HEK293 (cell line): ENCODE measurements around the gene ZNF45.

Source experiments
- CTCF ChIA-PET: fragments of 350-600 bp; formaldehyde crosslinking; extraction: SDS; loops from one replicate; lab custom pipeline; 2021; ENCODE audit warnings: antibody characterized with exemption; lab: Yijun Ruan, JAX
- POLR2A ChIA-PET: fragments of 300-600 bp; formaldehyde crosslinking; extraction: SDS; loops from one replicate; lab custom pipeline; 2020; ENCODE audit warnings: antibody characterized with exemption, inconsistent platforms; lab: Yijun Ruan, JAX
- H3K27ac ChIP-seq: fragments of 200-500 bp; sonication (Bioruptor generic); 2 replicates; pipeline ENCODE4 v1.5.1; 2014; ENCODE audit warnings: low read depth, low read length, control low read depth, inconsistent platforms; ENCODE audit errors: extremely low read depth
- H3K36me3 ChIP-seq, 2 experiments: fragments of 200-500 bp in 1 of 2; sonication (Bioruptor generic) in 1 of 2; 1 replicate in 1 of 2; 2 replicates in 1 of 2; pipeline ENCODE4 v1.5.1; 2014 to 2017; ENCODE audit warnings: inconsistent platforms in 2 of 2, low read length in 2 of 2; ENCODE audit not compliant: control insufficient read depth in 2 of 2, insufficient read depth in 1 of 2
- H3K4me1 ChIP-seq: fragments of 200-500 bp; sonication (Bioruptor generic); 2 replicates; pipeline ENCODE4 v1.5.1; 2014; ENCODE audit warnings: mild to moderate bottlenecking, low read length, inconsistent platforms; ENCODE audit not compliant: control insufficient read depth, insufficient read depth
- H3K4me3 ChIP-seq: 2 replicates; pipeline ENCODE4 v1.5.1; 2011; ENCODE audit warnings: low read depth, mild to moderate bottlenecking, control low read depth, low read length, moderate library complexity
- H3K9me3 ChIP-seq: fragments of 200-500 bp; sonication (Bioruptor generic); 2 replicates; pipeline ENCODE4 v1.5.1; 2014; ENCODE audit warnings: low read depth, low read length, inconsistent platforms; ENCODE audit not compliant: control insufficient read depth, insufficient read depth
- BCL11B ChIP-seq: fragments of 450-650 bp; formaldehyde crosslinking; IDR thresholded peaks from 2 replicates; pipeline ENCODE4 v1.5.1; 2016; ENCODE audit warnings: low read depth, missing biosample characterization, missing genetic modification characterization
- GLI4 ChIP-seq: fragments of 450-650 bp; formaldehyde crosslinking; IDR thresholded peaks from 2 replicates; pipeline ENCODE4 v1.5.1; 2016; ENCODE audit warnings: missing biosample characterization, missing genetic modification characterization
- HOXA7 ChIP-seq: sonication (generic); formaldehyde crosslinking; IDR thresholded peaks from 2 replicates; pipeline ENCODE4 v1.8.1; 2022; ENCODE audit warnings: missing genetic modification reagents, borderline replicate concordance
- HOXD13 ChIP-seq: sonication (generic); formaldehyde crosslinking; IDR thresholded peaks from 2 replicates; pipeline ENCODE4 v1.8.0; 2022; ENCODE audit warnings: missing genetic modification reagents, borderline replicate concordance
- SETDB1 ChIP-seq: IDR thresholded peaks from one replicate; pipeline ENCODE4 v1.6.1; 2017; ENCODE audit warnings: mild to moderate bottlenecking, low read length, moderate library complexity, mixed read lengths; ENCODE audit not compliant: insufficient read length
- ZBTB8A ChIP-seq: fragments of 450-650 bp; formaldehyde crosslinking; IDR thresholded peaks from 2 replicates; pipeline ENCODE4 v1.5.1; 2016; ENCODE audit warnings: missing biosample characterization, missing genetic modification characterization
- ZFP69B ChIP-seq: fragments of 450-650 bp; formaldehyde crosslinking; IDR thresholded peaks from 2 replicates; pipeline ENCODE4 v1.5.1; 2016; ENCODE audit warnings: missing biosample characterization, missing genetic modification characterization
- ZIC2 ChIP-seq: fragments of 450-650 bp; formaldehyde crosslinking; IDR thresholded peaks from 2 replicates; pipeline ENCODE4 v1.5.1; 2016; ENCODE audit warnings: missing biosample characterization, missing genetic modification characterization
- ZNF202 ChIP-seq: fragments of 450-650 bp; formaldehyde crosslinking; IDR thresholded peaks from 2 replicates; pipeline ENCODE4 v1.5.1; 2016; ENCODE audit warnings: missing biosample characterization, missing genetic modification characterization, borderline replicate concordance
- ZNF311 ChIP-seq: fragments of 450-650 bp; formaldehyde crosslinking; IDR thresholded peaks from 2 replicates; pipeline ENCODE4 v1.5.1; 2017; ENCODE audit warnings: missing biosample characterization, missing genetic modification characterization, borderline replicate concordance
- ZNF416 ChIP-seq: fragments of 450-650 bp; formaldehyde crosslinking; IDR thresholded peaks from 2 replicates; pipeline ENCODE4 v1.5.1; 2016; ENCODE audit warnings: missing biosample characterization, missing genetic modification characterization
- ZNF529 ChIP-seq: fragments of 450-650 bp; formaldehyde crosslinking; IDR thresholded peaks from 2 replicates; pipeline ENCODE4 v1.5.1; 2017; ENCODE audit warnings: missing genetic modification characterization, missing biosample characterization; ENCODE audit not compliant: insufficient replicate concordance
- ZNF626 ChIP-seq: fragments of 450-650 bp; sonication (Bioruptor Pico); formaldehyde crosslinking; IDR thresholded peaks from 2 replicates; pipeline ENCODE4 v1.5.1; 2018; ENCODE audit warnings: missing biosample characterization, missing genetic modification characterization, inconsistent platforms
- ZNF654 ChIP-seq: fragments of 450-650 bp; formaldehyde crosslinking; IDR thresholded peaks from 2 replicates; pipeline ENCODE4 v1.5.1; 2016; ENCODE audit warnings: low read depth, missing biosample characterization, missing genetic modification characterization
- ZNF677 ChIP-seq: fragments of 450-650 bp; IDR thresholded peaks from 2 replicates; pipeline ENCODE4 v1.5.0; 2018; ENCODE audit warnings: missing biosample characterization, mild to moderate bottlenecking, missing genetic modification characterization, moderate library complexity
- ZNF701 ChIP-seq: fragments of 450-650 bp; formaldehyde crosslinking; IDR thresholded peaks from 2 replicates; pipeline ENCODE4 v1.5.1; 2016; ENCODE audit warnings: missing biosample characterization, missing genetic modification characterization
- ZNF837 ChIP-seq: fragments of 450-650 bp; formaldehyde crosslinking; IDR thresholded peaks from 2 replicates; pipeline ENCODE4 v1.5.1; 2016; ENCODE audit warnings: missing biosample characterization, missing genetic modification characterization
- TF ChIP-seq, protein P1 (sequence below): fragments of 450-650 bp; formaldehyde crosslinking; IDR thresholded peaks from 2 replicates; pipeline ENCODE4 v1.5.1; 2016; ENCODE audit warnings: missing biosample characterization, missing genetic modification characterization
- TF ChIP-seq, protein P2 (sequence below): fragments of 450-650 bp; formaldehyde crosslinking; conservative IDR thresholded peaks from 2 replicates; pipeline ENCODE4 v1.5.1; 2016; ENCODE audit warnings: low read depth, missing biosample characterization, missing genetic modification characterization
- TF ChIP-seq, protein P3 (sequence below): fragments of 450-650 bp; formaldehyde crosslinking; IDR thresholded peaks from 2 replicates; pipeline ENCODE4 v1.5.1; 2016; ENCODE audit warnings: missing biosample characterization, missing genetic modification characterization
- TF ChIP-seq, protein P4 (sequence below): fragments of 450-650 bp; formaldehyde crosslinking; IDR thresholded peaks from 2 replicates; pipeline ENCODE4 v1.5.0; 2017; ENCODE audit warnings: missing biosample characterization, missing genetic modification characterization, borderline replicate concordance
- TF ChIP-seq, protein P5 (sequence below): fragments of 450-650 bp; formaldehyde crosslinking; IDR thresholded peaks from 2 replicates; pipeline ENCODE4 v1.5.1; 2016; ENCODE audit warnings: missing biosample characterization, missing genetic modification characterization

ZNF45 gene

DNA sequence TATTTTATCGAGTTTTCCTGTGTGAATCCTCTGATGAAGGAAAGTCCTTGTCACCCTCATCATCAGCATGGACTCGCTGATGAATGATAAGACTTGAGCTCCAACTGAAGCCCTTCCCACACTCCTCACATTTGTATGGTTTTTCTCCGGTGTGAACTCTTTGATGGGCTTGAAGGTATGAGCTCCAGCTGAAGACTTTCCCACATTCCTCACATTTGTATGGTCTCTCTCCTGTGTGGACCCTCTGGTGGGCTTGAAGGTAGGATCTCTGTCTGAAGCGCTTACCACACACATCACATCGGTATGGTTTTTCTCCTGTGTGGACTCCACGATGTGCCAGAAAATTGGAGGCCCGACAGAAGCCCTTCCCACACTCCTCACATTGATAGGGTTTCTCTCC lies 21.7 kb downstream of the ZNF45 start:
- TF ChIP-seq ZNF626 (tag by site-specific recombination) (no peak), ZIC2 (tag by site-specific recombination) (no peak), SETDB1 (peak; percentile 90), ZNF654 (tag by site-specific recombination) (no peak), ZNF416 (no peak), GLI4 (tag by site-specific recombination) (no peak), HOXA7 (CRISPR knock-in tag) (no peak), BCL11B (tag by site-specific recombination) (no peak), ZNF677 (tag by site-specific recombination) (no peak), ZNF701 (no peak), ZFP69B (no peak), ZNF311 (tag by site-specific recombination) (0 out of 2 replicates have a peak, but pooled peaks have one; percentile 15), ZNF837 (tag by site-specific recombination) (no peak), ZNF529 (tag by site-specific recombination) (peak; percentile 21), HOXD13 (CRISPR knock-in tag) (no peak), ZNF202 (tag by site-specific recombination) (no peak), ZBTB8A (tag by site-specific recombination) (no peak)
- TF ChIP-seq, protein P1, sequence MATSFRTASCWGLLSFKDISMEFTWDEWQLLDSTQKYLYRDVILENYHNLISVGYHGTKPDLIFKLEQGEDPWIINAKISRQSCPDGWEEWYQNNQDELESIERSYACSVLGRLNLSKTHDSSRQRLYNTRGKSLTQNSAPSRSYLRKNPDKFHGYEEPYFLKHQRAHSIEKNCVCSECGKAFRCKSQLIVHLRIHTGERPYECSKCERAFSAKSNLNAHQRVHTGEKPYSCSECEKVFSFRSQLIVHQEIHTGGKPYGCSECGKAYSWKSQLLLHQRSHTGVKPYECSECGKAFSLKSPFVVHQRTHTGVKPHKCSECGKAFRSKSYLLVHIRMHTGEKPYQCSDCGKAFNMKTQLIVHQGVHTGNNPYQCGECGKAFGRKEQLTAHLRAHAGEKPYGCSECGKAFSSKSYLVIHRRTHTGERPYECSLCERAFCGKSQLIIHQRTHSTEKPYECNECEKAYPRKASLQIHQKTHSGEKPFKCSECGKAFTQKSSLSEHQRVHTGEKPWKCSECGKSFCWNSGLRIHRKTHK (tag by site-specific recombination) = no peak
- TF ChIP-seq, protein P2, sequence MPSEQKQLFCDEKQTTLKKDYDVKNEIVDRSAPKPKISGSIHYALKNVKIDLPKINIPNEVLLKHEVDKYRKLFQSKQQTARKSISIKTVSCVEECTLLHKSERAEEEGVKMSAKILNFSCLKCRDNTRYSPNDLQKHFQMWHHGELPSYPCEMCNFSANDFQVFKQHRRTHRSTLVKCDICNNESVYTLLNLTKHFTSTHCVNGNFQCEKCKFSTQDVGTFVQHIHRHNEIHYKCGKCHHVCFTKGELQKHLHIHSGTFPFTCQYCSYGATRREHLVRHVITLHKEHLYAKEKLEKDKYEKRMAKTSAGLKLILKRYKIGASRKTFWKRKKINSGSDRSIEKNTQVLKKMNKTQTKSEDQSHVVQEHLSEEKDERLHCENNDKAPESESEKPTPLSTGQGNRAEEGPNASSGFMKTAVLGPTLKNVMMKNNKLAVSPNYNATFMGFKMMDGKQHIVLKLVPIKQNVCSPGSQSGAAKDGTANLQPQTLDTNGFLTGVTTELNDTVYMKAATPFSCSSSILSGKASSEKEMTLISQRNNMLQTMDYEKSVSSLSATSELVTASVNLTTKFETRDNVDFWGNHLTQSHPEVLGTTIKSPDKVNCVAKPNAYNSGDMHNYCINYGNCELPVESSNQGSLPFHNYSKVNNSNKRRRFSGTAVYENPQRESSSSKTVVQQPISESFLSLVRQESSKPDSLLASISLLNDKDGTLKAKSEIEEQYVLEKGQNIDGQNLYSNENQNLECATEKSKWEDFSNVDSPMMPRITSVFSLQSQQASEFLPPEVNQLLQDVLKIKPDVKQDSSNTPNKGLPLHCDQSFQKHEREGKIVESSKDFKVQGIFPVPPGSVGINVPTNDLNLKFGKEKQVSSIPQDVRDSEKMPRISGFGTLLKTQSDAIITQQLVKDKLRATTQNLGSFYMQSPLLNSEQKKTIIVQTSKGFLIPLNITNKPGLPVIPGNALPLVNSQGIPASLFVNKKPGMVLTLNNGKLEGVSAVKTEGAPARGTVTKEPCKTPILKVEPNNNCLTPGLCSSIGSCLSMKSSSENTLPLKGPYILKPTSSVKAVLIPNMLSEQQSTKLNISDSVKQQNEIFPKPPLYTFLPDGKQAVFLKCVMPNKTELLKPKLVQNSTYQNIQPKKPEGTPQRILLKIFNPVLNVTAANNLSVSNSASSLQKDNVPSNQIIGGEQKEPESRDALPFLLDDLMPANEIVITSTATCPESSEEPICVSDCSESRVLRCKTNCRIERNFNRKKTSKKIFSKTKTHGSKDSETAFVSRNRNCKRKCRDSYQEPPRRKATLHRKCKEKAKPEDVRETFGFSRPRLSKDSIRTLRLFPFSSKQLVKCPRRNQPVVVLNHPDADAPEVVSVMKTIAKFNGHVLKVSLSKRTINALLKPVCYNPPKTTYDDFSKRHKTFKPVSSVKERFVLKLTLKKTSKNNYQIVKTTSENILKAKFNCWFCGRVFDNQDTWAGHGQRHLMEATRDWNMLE (tag by site-specific recombination) = 0 out of 2 replicates have a peak, but pooled peaks have one; percentile 28
- TF ChIP-seq, protein P3, sequence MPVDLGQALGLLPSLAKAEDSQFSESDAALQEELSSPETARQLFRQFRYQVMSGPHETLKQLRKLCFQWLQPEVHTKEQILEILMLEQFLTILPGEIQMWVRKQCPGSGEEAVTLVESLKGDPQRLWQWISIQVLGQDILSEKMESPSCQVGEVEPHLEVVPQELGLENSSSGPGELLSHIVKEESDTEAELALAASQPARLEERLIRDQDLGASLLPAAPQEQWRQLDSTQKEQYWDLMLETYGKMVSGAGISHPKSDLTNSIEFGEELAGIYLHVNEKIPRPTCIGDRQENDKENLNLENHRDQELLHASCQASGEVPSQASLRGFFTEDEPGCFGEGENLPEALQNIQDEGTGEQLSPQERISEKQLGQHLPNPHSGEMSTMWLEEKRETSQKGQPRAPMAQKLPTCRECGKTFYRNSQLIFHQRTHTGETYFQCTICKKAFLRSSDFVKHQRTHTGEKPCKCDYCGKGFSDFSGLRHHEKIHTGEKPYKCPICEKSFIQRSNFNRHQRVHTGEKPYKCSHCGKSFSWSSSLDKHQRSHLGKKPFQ (tag by site-specific recombination) = peak; percentile 79; the same call in 1 of the 2 replicates
- TF ChIP-seq, protein P4, sequence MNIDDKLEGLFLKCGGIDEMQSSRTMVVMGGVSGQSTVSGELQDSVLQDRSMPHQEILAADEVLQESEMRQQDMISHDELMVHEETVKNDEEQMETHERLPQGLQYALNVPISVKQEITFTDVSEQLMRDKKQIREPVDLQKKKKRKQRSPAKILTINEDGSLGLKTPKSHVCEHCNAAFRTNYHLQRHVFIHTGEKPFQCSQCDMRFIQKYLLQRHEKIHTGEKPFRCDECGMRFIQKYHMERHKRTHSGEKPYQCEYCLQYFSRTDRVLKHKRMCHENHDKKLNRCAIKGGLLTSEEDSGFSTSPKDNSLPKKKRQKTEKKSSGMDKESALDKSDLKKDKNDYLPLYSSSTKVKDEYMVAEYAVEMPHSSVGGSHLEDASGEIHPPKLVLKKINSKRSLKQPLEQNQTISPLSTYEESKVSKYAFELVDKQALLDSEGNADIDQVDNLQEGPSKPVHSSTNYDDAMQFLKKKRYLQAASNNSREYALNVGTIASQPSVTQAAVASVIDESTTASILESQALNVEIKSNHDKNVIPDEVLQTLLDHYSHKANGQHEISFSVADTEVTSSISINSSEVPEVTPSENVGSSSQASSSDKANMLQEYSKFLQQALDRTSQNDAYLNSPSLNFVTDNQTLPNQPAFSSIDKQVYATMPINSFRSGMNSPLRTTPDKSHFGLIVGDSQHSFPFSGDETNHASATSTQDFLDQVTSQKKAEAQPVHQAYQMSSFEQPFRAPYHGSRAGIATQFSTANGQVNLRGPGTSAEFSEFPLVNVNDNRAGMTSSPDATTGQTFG (tag by site-specific recombination) = no peak
- TF ChIP-seq, protein P5, sequence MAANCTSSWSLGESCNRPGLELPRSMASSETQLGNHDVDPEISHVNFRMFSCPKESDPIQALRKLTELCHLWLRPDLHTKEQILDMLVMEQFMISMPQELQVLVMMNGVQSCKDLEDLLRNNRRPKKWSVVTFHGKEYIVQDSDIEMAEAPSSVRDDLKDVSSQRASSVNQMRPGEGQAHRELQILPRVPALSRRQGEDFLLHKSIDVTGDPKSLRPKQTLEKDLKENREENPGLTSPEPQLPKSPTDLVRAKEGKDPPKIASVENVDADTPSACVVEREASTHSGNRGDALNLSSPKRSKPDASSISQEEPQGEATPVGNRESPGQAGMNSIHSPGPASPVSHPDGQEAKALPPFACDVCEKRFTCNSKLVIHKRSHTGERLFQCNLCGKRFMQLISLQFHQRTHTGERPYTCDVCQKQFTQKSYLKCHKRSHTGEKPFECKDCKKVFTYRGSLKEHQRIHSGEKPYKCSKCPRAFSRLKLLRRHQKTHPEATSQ = peak; percentile 28; the same call in 1 of the 2 replicates
- Histone ChIP-seq H3K9me3 (peaks cover 72% of the 10 kb centered on the region), H3K4me3 (no peak overlapping the region), H3K4me1 (no peaks in the 10 kb centered on the region), H3K27ac (no peak overlapping the region), H3K36me3 (peaks cover 55 to 81% of the 10 kb centered on the region in 2 experiments)
- CTCF ChIA-PET = interaction anchor here (0.6 kb wide), 2 partner anchors 188 to 244 kb away, joined by 3 read pairs; partner anchors contain the start of gene PLAUR
- POLR2A ChIA-PET = interaction anchor here (2.0 to 3.2 kb wide), 2 partner anchors 12 to 22 kb away, joined by 6 to 10 read pairs; partner anchors contain the start of gene ZNF45
